Liver (tissue), 9 donors: Measurements from ENCODE around the gene ZDHHC18. TPM values are rescaled to one million over a fixed set of nuclear protein-coding genes. Genes with fewer than 3 reads are reported as not detected.

Experiments
- DNase-seq: peaks from one replicate; pipeline ENCODE4 v3.0.0-alpha.2; 2017; ENCODE audit warnings: low spot score
- H3K27ac ChIP-seq, 2 donors: one replicate each; pipeline ENCODE4 v1.7.0; 2013; ENCODE audit warnings: inconsistent platforms in 2 of 2, low read length in 2 of 2, control low read depth in 1 of 2, low read depth in 1 of 2, mild to moderate bottlenecking in 1 of 2
- H3K27me3 ChIP-seq, 4 donors: one replicate each; pipeline versions ENCODE4 v1.6.1 to v1.7.0; 2013; ENCODE audit warnings: low read length in 3 of 4, inconsistent platforms in 1 of 4, mild to moderate bottlenecking in 1 of 4, moderate library complexity in 1 of 4; ENCODE audit not compliant: control insufficient read depth in 4 of 4, insufficient read depth in 4 of 4
- H3K36me3 ChIP-seq, 4 donors: one replicate each; pipeline versions ENCODE4 v1.6.1 to v1.7.0; 2013; ENCODE audit warnings: low read length in 3 of 4, mild to moderate bottlenecking in 3 of 4, low read depth in 1 of 4, moderate library complexity in 1 of 4; ENCODE audit not compliant: control insufficient read depth in 4 of 4, insufficient read depth in 3 of 4
- H3K4me1 ChIP-seq, 4 donors: one replicate each; pipeline versions ENCODE4 v1.6.1 to v1.7.0; 2013; ENCODE audit warnings: low read length in 3 of 4, mild to moderate bottlenecking in 3 of 4, moderate library complexity in 1 of 4; ENCODE audit not compliant: control insufficient read depth in 4 of 4, insufficient read depth in 4 of 4
- H3K4me3 ChIP-seq, 3 donors: one replicate each; pipeline versions ENCODE4 v1.6.1 to v1.7.0; 2013; ENCODE audit warnings: low read length in 3 of 3, control low read depth in 1 of 3, low read depth in 1 of 3, mild to moderate bottlenecking in 1 of 3
- H3K9ac ChIP-seq, 2 donors: one replicate each; pipeline ENCODE4 v1.7.0; 2013; ENCODE audit warnings: low read length in 2 of 2, mild to moderate bottlenecking in 2 of 2, moderate library complexity in 2 of 2, control low read depth in 1 of 2, low read depth in 1 of 2
- H3K9me3 ChIP-seq, 4 donors: one replicate each; pipeline versions ENCODE4 v1.6.1 to v1.7.0; 2013; ENCODE audit warnings: low read length in 3 of 4; ENCODE audit not compliant: control insufficient read depth in 4 of 4
- EGR1 ChIP-seq, 2 donors: IDR thresholded peaks; 2 replicates each; pipeline ENCODE4 v1.6.1; 2016 to 2018; ENCODE audit warnings: antibody characterized with exemption in 2 of 2, low read depth in 2 of 2
- FOXA1 ChIP-seq: IDR thresholded peaks from 2 replicates; pipeline ENCODE4 v1.6.1; 2016; ENCODE audit warnings: antibody characterized with exemption
- FOXA2 ChIP-seq: IDR thresholded peaks from 2 replicates; pipeline ENCODE4 v1.6.1; 2016; ENCODE audit warnings: antibody characterized with exemption
- GABPA ChIP-seq, 2 donors: IDR thresholded peaks in 1 of 2; conservative IDR thresholded peaks in 1 of 2; 2 replicates each; pipeline ENCODE4 v1.6.1; 2016; ENCODE audit warnings: antibody characterized with exemption in 2 of 2, mild to moderate bottlenecking in 1 of 2, moderate library complexity in 1 of 2
- HNF4A ChIP-seq, 2 donors: conservative IDR thresholded peaks; 2 replicates each; pipeline ENCODE4 v1.6.1; 2016; ENCODE audit warnings: antibody characterized with exemption in 2 of 2, mild to moderate bottlenecking in 2 of 2
- HNF4G ChIP-seq: IDR thresholded peaks from 2 replicates; pipeline ENCODE4 v1.6.1; 2016; ENCODE audit warnings: antibody characterized with exemption
- JUND ChIP-seq, 2 donors: IDR thresholded peaks; 2 replicates each; pipeline ENCODE4 v1.6.1; 2016; ENCODE audit warnings: antibody characterized with exemption in 2 of 2
- NR2F2 ChIP-seq: IDR thresholded peaks from 2 replicates; pipeline ENCODE4 v1.6.1; 2016; ENCODE audit warnings: antibody characterized with exemption
- RAD21 ChIP-seq, 2 donors: IDR thresholded peaks; 2 replicates each; pipeline ENCODE4 v1.6.1; 2016; ENCODE audit warnings: antibody characterized with exemption in 2 of 2, mild to moderate bottlenecking in 2 of 2
- RXRA ChIP-seq, 2 donors: IDR thresholded peaks; 2 replicates each; pipeline ENCODE4 v1.6.1; 2017 to 2018; ENCODE audit warnings: antibody characterized with exemption in 2 of 2, mild to moderate bottlenecking in 1 of 2
- SP1 ChIP-seq: IDR thresholded peaks from 2 replicates; pipeline ENCODE4 v1.6.1; 2018; ENCODE audit warnings: antibody characterized with exemption, mild to moderate bottlenecking
- TAF1 ChIP-seq: conservative IDR thresholded peaks from 2 replicates; pipeline ENCODE4 v1.6.1; 2016; ENCODE audit warnings: antibody characterized with exemption, mild to moderate bottlenecking
- YY1 ChIP-seq: IDR thresholded peaks from 2 replicates; pipeline ENCODE4 v1.6.1; 2016; ENCODE audit warnings: antibody characterized with exemption, mild to moderate bottlenecking
- WGBS: extraction: QIAGEN DNeasy Blood & Tissue Kit; methylation state at CpG from one replicate; pipeline ENCODE4 v1.1.7; 2013; 5-methylcytosine and 5-hydroxymethylcytosine counted together
- polyA plus RNA-seq, 2 donors: library from polyadenylated mRNA; stranded (reverse) in 1 of 2; unstranded in 1 of 2; fragments of 200-250 nt in 1 of 2; fragments of >200 nt in 1 of 2; fragmentation: Nextera tagmentation in 1 of 2; extraction: Ambion mirVana in 1 of 2; gene quantifications; one replicate each; pipeline versions ENCODE4 v1.2.1 to v1.2.3, GENCODE V29; 2013 to 2015
- total RNA-seq, 2 donors: library from RNA; depleted of rRNA; stranded (reverse); fragments of >200 nt; gene quantifications; one replicate each; pipeline ENCODE4 v1.2.3, GENCODE V29; 2014
- TF ChIP-seq, protein P1 (sequence below): fragments of 150-350 bp; IDR thresholded peaks from 2 replicates; pipeline ENCODE4 v1.5.1; 2017; ENCODE audit warnings: improper control_type of control experiment, low read depth, low read length; ENCODE audit not compliant: missing input control
- TF ChIP-seq, protein P2 (sequence below): IDR thresholded peaks from 2 replicates; pipeline ENCODE4 v1.6.1; 2016; ENCODE audit warnings: antibody characterized with exemption
- TF ChIP-seq, protein P3 (sequence below): IDR thresholded peaks from 2 replicates; pipeline ENCODE4 v1.6.1; 2016; ENCODE audit warnings: antibody characterized with exemption
- TF ChIP-seq, protein P4 (sequence below): IDR thresholded peaks from 2 replicates; pipeline ENCODE4 v1.6.1; 2016; ENCODE audit warnings: antibody characterized with exemption
- TF ChIP-seq, protein P5 (sequence below): IDR thresholded peaks from 2 replicates; pipeline ENCODE4 v1.6.1; 2016; ENCODE audit warnings: antibody characterized with exemption, mild to moderate bottlenecking
- donor health status: healthy.
- donor health status: healthy.
- donor health status: healthy.
- donor health status: healthy.
- donor health status: healthy.

ZDHHC18 gene
- total and polyA plus RNA-seq, 4 donors: 2.6 to 9.2 (median 7.9) TPM

DNA sequence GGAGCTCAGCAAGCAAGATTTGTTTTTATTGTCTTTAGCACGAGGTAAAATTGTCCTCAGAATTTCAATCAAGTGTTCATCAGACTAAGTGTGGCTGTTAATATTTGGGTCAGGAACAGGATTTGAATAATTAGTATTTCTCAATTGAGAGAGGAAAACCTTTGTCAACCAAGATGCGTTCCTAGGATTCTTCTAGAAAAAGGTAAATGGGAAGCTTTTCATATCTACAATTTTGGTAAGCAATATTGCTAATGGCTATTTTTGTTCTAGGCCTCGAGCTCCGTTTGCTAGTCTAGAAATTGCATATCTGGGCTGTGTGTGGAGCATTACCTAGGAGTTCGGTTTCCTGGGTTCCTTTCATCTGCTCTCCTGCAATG lies 42.9 kb upstream of the ZDHHC18 start:
- H3K9me3 ChIP-seq: no peaks in the 10 kb centered on the region
- TF ChIP-seq YY1 (no peak), JUND (IDR thresholded peaks at IDR 0.05) (no peak), GABPA (IDR thresholded peaks at IDR 0.05 in 1 of 2, conservative IDR thresholded peaks at IDR 0.05 in 1 of 2) (no peak), NR2F2 (no peak), HNF4G (no peak), TAF1 (no peak), EGR1 (IDR thresholded peaks at IDR 0.05; ENCODE audit: low read depth in 2 of 2) (no peak)
- TF ChIP-seq, protein P1, sequence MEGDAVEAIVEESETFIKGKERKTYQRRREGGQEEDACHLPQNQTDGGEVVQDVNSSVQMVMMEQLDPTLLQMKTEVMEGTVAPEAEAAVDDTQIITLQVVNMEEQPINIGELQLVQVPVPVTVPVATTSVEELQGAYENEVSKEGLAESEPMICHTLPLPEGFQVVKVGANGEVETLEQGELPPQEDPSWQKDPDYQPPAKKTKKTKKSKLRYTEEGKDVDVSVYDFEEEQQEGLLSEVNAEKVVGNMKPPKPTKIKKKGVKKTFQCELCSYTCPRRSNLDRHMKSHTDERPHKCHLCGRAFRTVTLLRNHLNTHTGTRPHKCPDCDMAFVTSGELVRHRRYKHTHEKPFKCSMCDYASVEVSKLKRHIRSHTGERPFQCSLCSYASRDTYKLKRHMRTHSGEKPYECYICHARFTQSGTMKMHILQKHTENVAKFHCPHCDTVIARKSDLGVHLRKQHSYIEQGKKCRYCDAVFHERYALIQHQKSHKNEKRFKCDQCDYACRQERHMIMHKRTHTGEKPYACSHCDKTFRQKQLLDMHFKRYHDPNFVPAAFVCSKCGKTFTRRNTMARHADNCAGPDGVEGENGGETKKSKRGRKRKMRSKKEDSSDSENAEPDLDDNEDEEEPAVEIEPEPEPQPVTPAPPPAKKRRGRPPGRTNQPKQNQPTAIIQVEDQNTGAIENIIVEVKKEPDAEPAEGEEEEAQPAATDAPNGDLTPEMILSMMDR: no peak
- TF ChIP-seq, protein P2, sequence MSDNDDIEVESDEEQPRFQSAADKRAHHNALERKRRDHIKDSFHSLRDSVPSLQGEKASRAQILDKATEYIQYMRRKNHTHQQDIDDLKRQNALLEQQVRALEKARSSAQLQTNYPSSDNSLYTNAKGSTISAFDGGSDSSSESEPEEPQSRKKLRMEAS: no peak
- TF ChIP-seq, protein P3, sequence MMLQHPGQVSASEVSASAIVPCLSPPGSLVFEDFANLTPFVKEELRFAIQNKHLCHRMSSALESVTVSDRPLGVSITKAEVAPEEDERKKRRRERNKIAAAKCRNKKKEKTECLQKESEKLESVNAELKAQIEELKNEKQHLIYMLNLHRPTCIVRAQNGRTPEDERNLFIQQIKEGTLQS: no peak
- H3K27ac ChIP-seq: peak overlapping the region; percentile 50 to 80
- H3K9ac ChIP-seq: no peak overlapping the region
- H3K27me3 ChIP-seq: no peaks in the 10 kb centered on the region
- H3K4me1 ChIP-seq: peaks cover 17 to 78% (median 67%) of the 10 kb centered on the region in 4 donors
- no peak for DNase-seq
- WGBS: 40% methylated on average over 5 of the region's 5 CpGs
- peaks cover 5 to 17% (median 10%) of the 10 kb centered on the region in 4 donors for H3K36me3 ChIP-seq
- H3K4me3 ChIP-seq: no peak overlapping the region

DNA sequence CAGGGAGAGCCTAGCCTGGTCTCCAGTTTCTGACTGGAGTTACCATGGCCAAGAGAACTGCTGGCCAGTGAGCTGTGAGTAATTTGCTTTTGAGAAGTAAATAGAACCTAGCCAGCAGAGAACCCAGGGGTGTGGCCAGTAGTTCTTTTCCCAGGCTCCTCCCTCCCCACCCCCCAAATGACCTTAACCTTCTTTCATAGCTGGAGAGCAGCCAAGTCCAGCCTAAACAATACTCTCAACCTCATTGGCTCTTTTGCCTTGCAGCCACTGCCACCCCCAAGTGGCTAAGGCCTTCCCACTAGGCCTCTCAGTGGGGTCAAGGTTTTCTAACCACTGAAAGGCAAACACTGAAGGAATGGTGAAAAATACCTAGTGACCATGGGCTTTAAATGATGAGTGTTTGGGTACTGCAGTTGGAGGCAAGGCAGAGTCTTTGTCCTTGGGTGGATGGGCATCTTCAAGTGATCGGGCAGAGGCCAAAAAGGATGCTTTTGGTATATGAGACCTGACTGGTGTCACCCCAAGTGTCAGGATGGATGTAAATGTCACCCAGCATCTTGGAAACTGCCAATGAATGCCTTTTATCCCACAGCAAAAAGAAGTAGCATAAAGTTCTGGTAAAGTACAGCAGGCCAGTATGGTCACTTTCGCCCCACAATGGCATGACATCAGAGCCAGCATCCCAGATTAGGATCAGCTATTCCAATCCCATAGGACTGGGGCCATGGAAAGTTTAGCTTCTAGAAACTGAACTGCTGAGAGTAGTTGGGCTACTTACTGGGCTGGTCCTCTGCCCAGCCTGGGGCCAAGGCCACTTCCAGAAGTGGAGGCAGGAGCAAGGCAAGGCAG lies 42.2 kb upstream of the ZDHHC18 start:
- no peak overlapping the region for H3K4me3 ChIP-seq

More for the DNA sequence above, 42.2 kb upstream of the ZDHHC18 start:
- Histone ChIP-seq H3K9ac (no peak overlapping the region), H3K36me3 (peaks cover 2 to 10% (median 5%) of the 10 kb centered on the region in 4 donors), H3K27me3 (no peaks in the 10 kb centered on the region), H3K27ac (peak overlapping the region; percentile 99 to 100), H3K4me1 (peaks cover 17 to 82% (median 67%) of the 10 kb centered on the region in 4 donors), H3K9me3 (no peaks in the 10 kb centered on the region)
- DNase-seq: peak; percentile 83
- WGBS: 73% methylated on average over 2 of the region's 2 CpGs
- peak; percentile 86 for TF ChIP-seq YY1
- TF ChIP-seq FOXA2: peak; percentile 61
- peak; percentile 86 to 90 for TF ChIP-seq HNF4A (conservative IDR thresholded peaks at IDR 0.05)
- TF ChIP-seq, protein P4, sequence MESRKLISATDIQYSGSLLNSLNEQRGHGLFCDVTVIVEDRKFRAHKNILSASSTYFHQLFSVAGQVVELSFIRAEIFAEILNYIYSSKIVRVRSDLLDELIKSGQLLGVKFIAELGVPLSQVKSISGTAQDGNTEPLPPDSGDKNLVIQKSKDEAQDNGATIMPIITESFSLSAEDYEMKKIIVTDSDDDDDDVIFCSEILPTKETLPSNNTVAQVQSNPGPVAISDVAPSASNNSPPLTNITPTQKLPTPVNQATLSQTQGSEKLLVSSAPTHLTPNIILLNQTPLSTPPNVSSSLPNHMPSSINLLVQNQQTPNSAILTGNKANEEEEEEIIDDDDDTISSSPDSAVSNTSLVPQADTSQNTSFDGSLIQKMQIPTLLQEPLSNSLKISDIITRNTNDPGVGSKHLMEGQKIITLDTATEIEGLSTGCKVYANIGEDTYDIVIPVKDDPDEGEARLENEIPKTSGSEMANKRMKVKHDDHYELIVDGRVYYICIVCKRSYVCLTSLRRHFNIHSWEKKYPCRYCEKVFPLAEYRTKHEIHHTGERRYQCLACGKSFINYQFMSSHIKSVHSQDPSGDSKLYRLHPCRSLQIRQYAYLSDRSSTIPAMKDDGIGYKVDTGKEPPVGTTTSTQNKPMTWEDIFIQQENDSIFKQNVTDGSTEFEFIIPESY: peak; percentile 82
- TF ChIP-seq, protein P1: no peak
- TF ChIP-seq EGR1 (IDR thresholded peaks at IDR 0.05; ENCODE audit: low read depth in 2 of 2): peak in 1 of 2 donors; percentile 80
- TF ChIP-seq RXRA (IDR thresholded peaks at IDR 0.05): peak; percentile 99
- peak; percentile 98 for TF ChIP-seq NR2F2
- TF ChIP-seq RAD21 (IDR thresholded peaks at IDR 0.05): peak; percentile 61 to 65
- peak; percentile 71 for TF ChIP-seq HNF4G
- peak; percentile 71 to 91 for TF ChIP-seq JUND (IDR thresholded peaks at IDR 0.05)
- TF ChIP-seq TAF1: peak; percentile 82
- TF ChIP-seq, protein P5, sequence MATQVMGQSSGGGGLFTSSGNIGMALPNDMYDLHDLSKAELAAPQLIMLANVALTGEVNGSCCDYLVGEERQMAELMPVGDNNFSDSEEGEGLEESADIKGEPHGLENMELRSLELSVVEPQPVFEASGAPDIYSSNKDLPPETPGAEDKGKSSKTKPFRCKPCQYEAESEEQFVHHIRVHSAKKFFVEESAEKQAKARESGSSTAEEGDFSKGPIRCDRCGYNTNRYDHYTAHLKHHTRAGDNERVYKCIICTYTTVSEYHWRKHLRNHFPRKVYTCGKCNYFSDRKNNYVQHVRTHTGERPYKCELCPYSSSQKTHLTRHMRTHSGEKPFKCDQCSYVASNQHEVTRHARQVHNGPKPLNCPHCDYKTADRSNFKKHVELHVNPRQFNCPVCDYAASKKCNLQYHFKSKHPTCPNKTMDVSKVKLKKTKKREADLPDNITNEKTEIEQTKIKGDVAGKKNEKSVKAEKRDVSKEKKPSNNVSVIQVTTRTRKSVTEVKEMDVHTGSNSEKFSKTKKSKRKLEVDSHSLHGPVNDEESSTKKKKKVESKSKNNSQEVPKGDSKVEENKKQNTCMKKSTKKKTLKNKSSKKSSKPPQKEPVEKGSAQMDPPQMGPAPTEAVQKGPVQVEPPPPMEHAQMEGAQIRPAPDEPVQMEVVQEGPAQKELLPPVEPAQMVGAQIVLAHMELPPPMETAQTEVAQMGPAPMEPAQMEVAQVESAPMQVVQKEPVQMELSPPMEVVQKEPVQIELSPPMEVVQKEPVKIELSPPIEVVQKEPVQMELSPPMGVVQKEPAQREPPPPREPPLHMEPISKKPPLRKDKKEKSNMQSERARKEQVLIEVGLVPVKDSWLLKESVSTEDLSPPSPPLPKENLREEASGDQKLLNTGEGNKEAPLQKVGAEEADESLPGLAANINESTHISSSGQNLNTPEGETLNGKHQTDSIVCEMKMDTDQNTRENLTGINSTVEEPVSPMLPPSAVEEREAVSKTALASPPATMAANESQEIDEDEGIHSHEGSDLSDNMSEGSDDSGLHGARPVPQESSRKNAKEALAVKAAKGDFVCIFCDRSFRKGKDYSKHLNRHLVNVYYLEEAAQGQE: peak; percentile 90
- TF ChIP-seq, protein P2: peak; percentile 87
- peak in 1 of 2 donors; percentile 59 for TF ChIP-seq GABPA (IDR thresholded peaks at IDR 0.05 in 1 of 2, conservative IDR thresholded peaks at IDR 0.05 in 1 of 2)
- TF ChIP-seq, protein P3: no peak
- TF ChIP-seq FOXA1: peak; percentile 71
- TF ChIP-seq SP1: peak; percentile 99
